H1 (cell line): ENCODE data around the gene ZRANB1. TPM values are rescaled to one million over a fixed set of nuclear protein-coding genes. Genes with fewer than 3 reads are reported as not detected.

Source experiments
- CTCF ChIA-PET: fragments of 300-600 bp; sonication (Branson Sonifier 250); formaldehyde crosslinking; loops from one replicate; lab custom pipeline; 2021; ENCODE audit not compliant: partially characterized antibody; lab: Charles Lee
- POLR2A ChIA-PET: fragments of 300-600 bp; sonication (Branson Sonifier 250); formaldehyde crosslinking; loops from one replicate; lab custom pipeline; 2021; ENCODE audit warnings: inconsistent platforms; ENCODE audit not compliant: partially characterized antibody; lab: Charles Lee
- DNase-seq, 2 experiments: peaks; one replicate each; pipeline versions ENCODE4 v3.0.0 to v3.0.0-alpha.2; 2010 to 2022; ENCODE audit warnings: low spot score in 2 of 2, low read depth in 1 of 2, mixed read lengths in 1 of 2
- FAIRE-seq: peaks from 2 replicates; lab custom pipeline; 2011; peaks lifted over from hg19 to GRCh38; lab: Jason Lieb, UNC
- H2AFZ ChIP-seq: 2 replicates; pipeline ENCODE4 v1.8.1; 2012; ENCODE audit warnings: low read length, inconsistent platforms
- H2AK5ac ChIP-seq: 2 replicates; pipeline ENCODE4 v1.6.1; 2013; ENCODE audit warnings: low read depth, low read length
- H2BK120ac ChIP-seq: replicated peaks from 2 replicates; pipeline ENCODE3; 2013; ENCODE audit warnings: low read depth, low read length, inconsistent platforms
- H2BK12ac ChIP-seq: 2 replicates; pipeline ENCODE4 v1.6.1; 2013; ENCODE audit warnings: low read depth, low read length
- H2BK15ac ChIP-seq: 2 replicates; pipeline ENCODE4 v1.6.1; 2013; ENCODE audit warnings: low read length
- H2BK20ac ChIP-seq: 2 replicates; pipeline ENCODE4 v1.6.1; 2013; ENCODE audit warnings: low read length
- H2BK5ac ChIP-seq: 2 replicates; pipeline ENCODE4 v1.6.1; 2013; ENCODE audit warnings: low read depth, low read length
- H3K14ac ChIP-seq: 2 replicates; pipeline ENCODE4 v1.6.1; 2013; ENCODE audit warnings: inconsistent platforms; ENCODE audit not compliant: insufficient read length
- H3K18ac ChIP-seq: 2 replicates; pipeline ENCODE4 v1.6.1; 2013; ENCODE audit warnings: low read length; ENCODE audit errors: extremely low read depth
- H3K23ac ChIP-seq: 2 replicates; pipeline ENCODE4 v1.6.1; 2013; ENCODE audit warnings: inconsistent platforms; ENCODE audit not compliant: insufficient read length
- H3K23me2 ChIP-seq: 2 replicates; pipeline ENCODE4 v1.6.1; 2013; ENCODE audit warnings: low read depth, low read length
- H3K27ac ChIP-seq: 2 replicates; pipeline ENCODE4 v1.6.1; 2011; ENCODE audit warnings: low read depth, low read length, inconsistent platforms
- H3K27me3 ChIP-seq, 4 experiments: replicated peaks in 1 of 4; 1 replicate in 1 of 4; 2 replicates in 3 of 4; pipeline versions ENCODE4 v1.6.1 to v1.8.1; 2011 to 2013; ENCODE audit warnings: low read length in 3 of 4, mild to moderate bottlenecking in 3 of 4, inconsistent platforms in 2 of 4, mixed read lengths in 2 of 4, moderate library complexity in 1 of 4; ENCODE audit not compliant: control insufficient read depth in 3 of 4, insufficient read depth in 3 of 4; ENCODE audit errors: extremely low read depth in 1 of 4
- H3K36me3 ChIP-seq, 4 experiments: 2 replicates each; pipeline versions ENCODE4 v1.6.1 to v1.8.1; 2011 to 2013; ENCODE audit warnings: mild to moderate bottlenecking in 4 of 4, low read length in 3 of 4, moderate library complexity in 2 of 4, control low read depth in 1 of 4, inconsistent platforms in 1 of 4; ENCODE audit not compliant: insufficient read depth in 4 of 4, control insufficient read depth in 2 of 4
- H3K4ac ChIP-seq: replicated peaks from 2 replicates; pipeline ENCODE3; 2013; ENCODE audit warnings: low read length, low read depth, mixed read lengths, inconsistent platforms; ENCODE audit not compliant: insufficient read length
- H3K4me1 ChIP-seq, 4 experiments: replicated peaks in 1 of 4; 1 replicate in 1 of 4; 2 replicates in 3 of 4; pipeline versions ENCODE4 v1.6.1 to v1.8.1; 2011 to 2013; ENCODE audit warnings: low read length in 3 of 4, inconsistent platforms in 2 of 4, mixed read lengths in 1 of 4; ENCODE audit not compliant: insufficient read depth in 4 of 4, control insufficient read depth in 3 of 4
- H3K4me2 ChIP-seq, 2 experiments: 2 replicates each; pipeline versions ENCODE4 v1.6.1 to v1.8.1; 2011 to 2013; ENCODE audit warnings: low read depth in 2 of 2, low read length in 2 of 2, control low read depth in 1 of 2, inconsistent platforms in 1 of 2, mild to moderate bottlenecking in 1 of 2; ENCODE audit not compliant: insufficient read depth in 1 of 2
- H3K4me3 ChIP-seq, 4 experiments: fragments of 200-600, 300-600 bp in 1 of 4; sonication (generic), shearing (Covaris generic), sonication (Bioruptor Twin) in 1 of 4; 2 replicates each; pipeline versions ENCODE4 v1.5.1 to v1.8.1; 2011 to 2016; ENCODE audit warnings: low read length in 4 of 4, low read depth in 3 of 4, control low read depth in 2 of 4, inconsistent platforms in 2 of 4, mild to moderate bottlenecking in 2 of 4, mixed read lengths in 1 of 4, moderate library complexity in 1 of 4; ENCODE audit not compliant: insufficient read depth in 2 of 4; ENCODE audit errors: extremely low read depth in 1 of 4
- H3K56ac ChIP-seq: replicated peaks from 2 replicates; pipeline ENCODE3; 2013; ENCODE audit warnings: low read depth, mild to moderate bottlenecking, mixed read lengths, low read length, inconsistent platforms; ENCODE audit not compliant: insufficient read length
- H3K79me1 ChIP-seq: 2 replicates; pipeline ENCODE4 v1.6.1; 2013; ENCODE audit warnings: low read depth, low read length, control low read depth
- H3K79me2 ChIP-seq, 2 experiments: 2 replicates each; pipeline versions ENCODE4 v1.6.1 to v1.8.1; 2012 to 2013; ENCODE audit warnings: low read length in 2 of 2, mild to moderate bottlenecking in 2 of 2, inconsistent platforms in 1 of 2; ENCODE audit not compliant: insufficient read depth in 2 of 2, control insufficient read depth in 1 of 2
- H3K9ac ChIP-seq, 4 experiments: replicated peaks in 1 of 4; 1 replicate in 1 of 4; 2 replicates in 3 of 4; pipeline versions ENCODE4 v1.6.1 to v1.8.1; 2011 to 2013; ENCODE audit warnings: low read depth in 3 of 4, low read length in 3 of 4, control low read depth in 2 of 4, mild to moderate bottlenecking in 2 of 4, moderate library complexity in 2 of 4, inconsistent platforms in 1 of 4; ENCODE audit errors: extremely low read depth in 1 of 4
- H3K9me3 ChIP-seq, 2 experiments: 2 replicates each; pipeline versions ENCODE4 v1.6.1 to v1.8.1; 2012 to 2013; ENCODE audit warnings: mild to moderate bottlenecking in 2 of 2, moderate library complexity in 2 of 2, control low read depth in 1 of 2, inconsistent platforms in 1 of 2, low read depth in 1 of 2, low read length in 1 of 2, mixed read lengths in 1 of 2; ENCODE audit not compliant: insufficient read depth in 2 of 2
- H4K20me1 ChIP-seq, 2 experiments: replicated peaks in 1 of 2; 2 replicates each; pipeline versions ENCODE3 to v1.8.1; 2011 to 2013; ENCODE audit warnings: inconsistent platforms in 2 of 2, low read length in 2 of 2, mild to moderate bottlenecking in 1 of 2; ENCODE audit not compliant: insufficient read depth in 2 of 2, control insufficient read depth in 1 of 2
- H4K5ac ChIP-seq: 2 replicates; pipeline ENCODE4 v1.6.1; 2013; ENCODE audit warnings: low read length, low read depth, mixed read lengths, inconsistent platforms; ENCODE audit not compliant: insufficient read length
- H4K8ac ChIP-seq: 2 replicates; pipeline ENCODE4 v1.8.0; 2013; ENCODE audit warnings: mild to moderate bottlenecking, moderate library complexity, low read length, inconsistent platforms; ENCODE audit not compliant: insufficient read depth; ENCODE audit errors: extremely low read depth
- H4K91ac ChIP-seq: replicated peaks from 2 replicates; pipeline ENCODE3; 2013; ENCODE audit warnings: low read length, mixed read lengths, inconsistent platforms; ENCODE audit not compliant: insufficient read length
- FOSL1 ChIP-seq: IDR thresholded peaks from 2 replicates; pipeline ENCODE4 v1.6.1; 2011; ENCODE audit warnings: mild to moderate bottlenecking, low read depth, low read length, moderate library complexity; ENCODE audit not compliant: insufficient read depth
- KDM1A ChIP-seq: fragments of 200-600, 300-600 bp; sonication (generic); IDR thresholded peaks from 2 replicates; pipeline ENCODE4 v1.7.1; 2016; ENCODE audit warnings: mild to moderate bottlenecking, low read length, borderline replicate concordance
- KDM5A ChIP-seq: fragments of 200-600 bp; IDR thresholded peaks from 2 replicates; pipeline ENCODE4 v1.7.1; 2012; ENCODE audit warnings: mild to moderate bottlenecking, low read length, inconsistent platforms, mixed read lengths
- POLR2AphosphoS5 ChIP-seq: IDR thresholded peaks from 2 replicates; pipeline ENCODE4 v1.6.1; 2011; ENCODE audit warnings: low read depth, low read length
- POU5F1 ChIP-seq: IDR thresholded peaks from 2 replicates; pipeline ENCODE4 v1.6.1; 2011; ENCODE audit warnings: low read depth, mild to moderate bottlenecking, low read length, moderate library complexity
- RAD21 ChIP-seq, 2 experiments: IDR thresholded peaks in 1 of 2; conservative IDR thresholded peaks in 1 of 2; 2 replicates each; pipeline ENCODE4 v1.6.1; 2011; ENCODE audit warnings: low read depth in 2 of 2, low read length in 2 of 2, improper control_type of control experiment in 1 of 2, inconsistent platforms in 1 of 2, mild to moderate bottlenecking in 1 of 2, moderate library complexity in 1 of 2
- RFX5 ChIP-seq: IDR thresholded peaks from 2 replicates; pipeline ENCODE4 v1.6.1; 2011; ENCODE audit warnings: low read depth, low read length, improper control_type of control experiment, borderline replicate concordance
- SIRT6 ChIP-seq: IDR thresholded peaks from one replicate; pipeline ENCODE4 v1.7.1; 2012; ENCODE audit warnings: low read length, inconsistent platforms
- SP2 ChIP-seq: IDR thresholded peaks from 2 replicates; pipeline ENCODE4 v1.6.1; 2012; ENCODE audit warnings: mild to moderate bottlenecking, low read length, inconsistent platforms
- SUZ12 ChIP-seq: fragments of 200-600 bp; sonication (generic); IDR thresholded peaks from 2 replicates; pipeline ENCODE4 v1.6.1; 2012; ENCODE audit warnings: mild to moderate bottlenecking, inconsistent platforms, low read length, moderate library complexity, mixed read lengths
- TBP ChIP-seq: IDR thresholded peaks from 2 replicates; pipeline ENCODE4 v1.6.1; 2011; ENCODE audit warnings: low read depth, low read length, improper control_type of control experiment
- ZNF274 ChIP-seq: IDR thresholded peaks from 2 replicates; pipeline ENCODE4 v1.7.0; 2012; ENCODE audit warnings: low read length, borderline replicate concordance; ENCODE audit errors: extremely low read depth
- WGBS, 2 experiments: shearing (Covaris generic) in 1 of 2; methylation state at CpG; one replicate each; pipeline versions ENCODE4 v1.1.6 to v1.1.7; 2013 to 2015; ENCODE audit warnings: low lambda C conversion rate in 2 of 2, mixed read lengths in 2 of 2, inconsistent platforms in 1 of 2, low coverage in 1 of 2, missing lambda C conversion rate in 1 of 2; ENCODE audit not compliant: insufficient replicate concordance in 2 of 2, insufficient coverage in 1 of 2, insufficient read length in 1 of 2; ENCODE audit errors: extremely low coverage in 1 of 2, missing lambda C conversion rate in 1 of 2; 5-methylcytosine and 5-hydroxymethylcytosine counted together
- polyA plus RNA-seq, 7 experiments: library from polyadenylated mRNA; depleted of rRNA in 3 of 7; stranded (reverse) in 5 of 7; unstranded in 2 of 7; fragments of >200 nt in 5 of 7; fragments of 200-250 nt in 2 of 7; gene quantifications; 1 replicate in 5 of 7; 2 replicates in 1 of 7; 4 replicates in 1 of 7; pipeline versions ENCODE4 v1.2.1 to v1.2.3, GENCODE V29; 2011 to 2013; ENCODE audit warnings: missing spikeins in 2 of 7, mixed read lengths in 2 of 7
- total RNA-seq: library from RNA; stranded (reverse); fragmentation: NEBNext Ultra II Directional; extraction: Animal tissue kit (Norgen Biotek cat#: 25700); gene quantifications from 2 replicates; pipeline ENCODE4 v1.2.1, GENCODE V29; 2021

The ZRANB1 gene
- total and polyA plus RNA-seq, 2 of the 8 experiments (the other 6 are each of a cell fraction or from before 2014, with no cell fraction given), result 6.1 to 19.9 TPM

DNA sequence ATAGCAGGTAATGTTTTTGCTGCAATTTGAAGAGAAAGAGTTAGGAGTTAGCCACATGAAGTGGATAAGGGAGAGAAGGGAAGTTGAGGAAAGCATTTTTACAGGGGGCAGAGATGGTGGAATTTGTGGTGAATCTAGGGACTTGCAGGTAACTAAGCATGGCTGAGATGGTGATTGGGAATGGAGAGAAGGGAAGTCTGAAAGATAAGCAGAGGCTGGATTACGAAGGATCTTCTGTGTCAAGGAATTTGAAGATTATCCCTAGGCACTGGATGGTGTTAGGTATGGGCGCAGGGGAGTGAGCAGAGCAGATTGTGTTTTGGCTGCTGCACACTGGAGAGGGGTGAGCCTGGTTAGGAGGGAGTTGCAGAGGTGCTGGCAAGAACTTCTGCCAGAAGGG is 25.3 kb downstream of the ZRANB1 start:
- Histone ChIP-seq H3K9me3 (no peaks in the 10 kb centered on the region), H2BK20ac (no peak overlapping the region), H4K8ac (no peak overlapping the region), H3K4ac (no peak overlapping the region), H2BK12ac (no peak overlapping the region), H2AK5ac (no peak overlapping the region), H3K36me3 (peaks cover 0 to 21% (median 6%) of the 10 kb centered on the region in 4 experiments; a peak in 4 of 8 replicates), H3K79me1 (peaks cover 8% of the 10 kb centered on the region; the same call in 1 of the 2 replicates), H4K5ac (no peak overlapping the region), H2BK15ac (no peak overlapping the region), H3K4me2 (no peak overlapping the region), H3K18ac (no peak overlapping the region), H3K23ac (no peak overlapping the region), H3K27ac (no peak overlapping the region), H4K20me1 (peaks cover 0 to 2% of the 10 kb centered on the region in 2 experiments), H3K9ac (no peak overlapping the region), H2BK5ac (no peak overlapping the region), H3K23me2 (no peaks in the 10 kb centered on the region), H3K14ac (no peak overlapping the region), H2BK120ac (no peak overlapping the region), H3K27me3 (peaks cover 0 to 2% (median 0%) of the 10 kb centered on the region in 4 experiments; a peak in 1 of 7 replicates), H2AFZ (no peak overlapping the region), H3K56ac (no peak overlapping the region), H3K4me3 (no peak overlapping the region), H3K4me1 (no peaks in the 10 kb centered on the region), H4K91ac (no peak overlapping the region), H3K79me2 (peaks cover 0 to 68% of the 10 kb centered on the region in 2 experiments; a peak in 3 of 4 replicates)
- ChIA-PET POLR2A (no interaction called here), CTCF (no interaction called here)
- TF ChIP-seq RAD21 (IDR thresholded peaks at IDR 0.05 in 1 of 2, conservative IDR thresholded peaks at IDR 0.05 in 1 of 2; ENCODE audit: low read depth in 2 of 2, low read length in 2 of 2) (no peak), SP2 (no peak), TBP (no peak), SUZ12 (no peak), KDM5A (no peak), POLR2AphosphoS5 (no peak), FOSL1 (no peak), SIRT6 (no peak), KDM1A (no peak), RFX5 (no peak), ZNF274 (no peak), POU5F1 (no peak)
- FAIRE-seq (no peak), DNase-seq (no peak)
- WGBS, 2 experiments, result 87% methylated on average over 2 of the region's 2 CpGs; no CpG with 5 or more reads in 1 of the 2 experiments
